ENCODE data around the gene UCP3.

DNA sequence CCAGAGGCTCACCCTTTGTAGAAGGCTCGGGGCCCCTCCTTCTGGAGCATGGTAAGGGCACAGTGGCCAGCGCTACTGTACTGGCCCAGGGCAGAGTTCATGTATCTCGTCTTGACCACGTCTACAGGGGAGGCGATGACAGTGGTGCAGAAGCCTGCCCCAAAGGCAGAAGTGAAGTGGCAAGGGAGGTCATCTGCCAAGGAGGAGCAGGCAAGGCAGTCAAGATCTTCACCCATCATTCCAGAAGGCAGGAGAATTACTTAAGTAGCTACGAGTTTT is 33.5 kb downstream of the UCP3 start:
- TF ChIP-seq, protein P1, sequence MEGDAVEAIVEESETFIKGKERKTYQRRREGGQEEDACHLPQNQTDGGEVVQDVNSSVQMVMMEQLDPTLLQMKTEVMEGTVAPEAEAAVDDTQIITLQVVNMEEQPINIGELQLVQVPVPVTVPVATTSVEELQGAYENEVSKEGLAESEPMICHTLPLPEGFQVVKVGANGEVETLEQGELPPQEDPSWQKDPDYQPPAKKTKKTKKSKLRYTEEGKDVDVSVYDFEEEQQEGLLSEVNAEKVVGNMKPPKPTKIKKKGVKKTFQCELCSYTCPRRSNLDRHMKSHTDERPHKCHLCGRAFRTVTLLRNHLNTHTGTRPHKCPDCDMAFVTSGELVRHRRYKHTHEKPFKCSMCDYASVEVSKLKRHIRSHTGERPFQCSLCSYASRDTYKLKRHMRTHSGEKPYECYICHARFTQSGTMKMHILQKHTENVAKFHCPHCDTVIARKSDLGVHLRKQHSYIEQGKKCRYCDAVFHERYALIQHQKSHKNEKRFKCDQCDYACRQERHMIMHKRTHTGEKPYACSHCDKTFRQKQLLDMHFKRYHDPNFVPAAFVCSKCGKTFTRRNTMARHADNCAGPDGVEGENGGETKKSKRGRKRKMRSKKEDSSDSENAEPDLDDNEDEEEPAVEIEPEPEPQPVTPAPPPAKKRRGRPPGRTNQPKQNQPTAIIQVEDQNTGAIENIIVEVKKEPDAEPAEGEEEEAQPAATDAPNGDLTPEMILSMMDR (IDR thresholded peaks at IDR 0.05): no peak
- TF ChIP-seq POLR2A (IDR thresholded peaks at IDR 0.05) (no peak), EP300 (IDR thresholded peaks at IDR 0.05) (no peak), POLR2AphosphoS5 (IDR thresholded peaks at IDR 0.05) (no peak)
